ENCODE data around the gene VWF. TPM values are rescaled to one million over a fixed set of nuclear protein-coding genes. Genes with fewer than 3 reads are reported as not detected.

The VWF gene
- total and polyA plus RNA-seq, 2 donors (not counting 3 experiments of a cell fraction or from before 2014, with no cell fraction given), result 1,041 to 2,328 TPM

DNA sequence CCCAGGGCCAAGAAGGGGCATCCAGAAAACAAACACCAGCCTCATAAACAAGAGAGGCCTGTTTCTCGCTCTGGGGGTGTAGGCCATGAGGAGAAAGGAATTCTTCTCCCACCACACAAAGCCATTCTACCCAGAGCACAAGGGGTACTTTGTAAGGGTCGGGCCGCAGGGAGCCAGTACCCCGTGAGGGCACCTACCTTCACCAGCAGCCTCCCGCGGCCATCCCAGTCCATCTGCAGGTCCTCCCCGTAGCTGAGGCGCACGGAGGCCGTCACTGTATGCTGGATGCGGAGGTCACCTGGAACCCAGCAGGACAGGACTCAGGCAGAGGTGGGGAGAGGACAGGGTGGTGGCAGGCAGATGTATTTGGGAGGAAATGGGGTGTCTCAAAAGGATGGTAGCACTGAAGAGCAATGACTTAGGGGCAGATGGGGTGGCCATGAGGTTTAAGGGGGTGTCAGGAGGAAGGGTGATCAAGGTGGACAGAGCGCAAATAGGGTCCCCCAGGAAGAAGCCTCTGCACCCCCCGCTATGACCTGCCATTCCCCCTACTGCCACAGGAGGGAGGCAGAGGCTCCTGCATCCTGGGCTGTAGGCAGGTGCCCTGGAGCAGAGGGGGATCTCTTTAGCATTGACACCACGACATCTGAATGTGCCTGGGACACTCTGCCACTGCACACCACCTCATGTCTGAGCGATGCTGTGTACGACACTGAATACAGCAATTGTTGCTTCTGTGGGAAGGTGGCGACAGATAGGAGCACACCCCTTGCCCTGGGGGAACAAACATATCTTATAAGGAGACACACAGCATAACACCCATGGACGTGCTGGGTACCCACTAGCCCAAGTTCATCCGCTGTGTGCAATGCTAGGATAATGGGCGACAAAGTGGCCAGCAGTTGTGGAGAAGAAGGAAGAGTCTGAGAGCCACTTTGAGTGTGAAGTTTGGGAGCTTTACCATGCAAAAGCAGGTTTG lies 61.4 kb downstream of the VWF start:
- peaks cover 14% of the 10 kb centered on the region for H3K4me1 ChIP-seq (ENCODE audit: control insufficient read depth, extremely low read depth, insufficient read depth, low read length)
- H3K9me3 ChIP-seq (replicated peaks; ENCODE audit: control insufficient read depth, insufficient read depth, low read length), result no peaks in the 10 kb centered on the region
- no peaks in the 10 kb centered on the region for H3K27me3 ChIP-seq (ENCODE audit: control insufficient read depth in 2 of 2, insufficient read depth in 2 of 2, low read length in 2 of 2)
- no peaks in the 10 kb centered on the region for H3K9me1 ChIP-seq (replicated peaks; ENCODE audit: control insufficient read depth, extremely low read depth, insufficient read depth, low read length)
- no TSS peak for BruUV-seq (replicated peaks)
- H3K79me2 ChIP-seq (ENCODE audit: control insufficient read depth, insufficient read depth, low read length), result peaks cover 14% of the 10 kb centered on the region
- no peak for FAIRE-seq
- no peak overlapping the region for H3K9ac ChIP-seq (replicated peaks; ENCODE audit: extremely low read depth, insufficient read depth, low read length)
- no peak overlapping the region for H3K4me2 ChIP-seq (ENCODE audit: insufficient read depth, low read length)
- peaks cover 57 to 82% of the 10 kb centered on the region in 2 experiments for H3K36me3 ChIP-seq (ENCODE audit: control insufficient read depth in 2 of 2, extremely low read depth in 1 of 2, insufficient read depth in 2 of 2, low read length in 2 of 2)
- H3K27ac ChIP-seq (ENCODE audit: insufficient read depth, low read depth, low read length), result no peak overlapping the region
- POLR2A ChIA-PET, result no interaction called here
- H3K4me3 ChIP-seq (replicated peaks in 1 of 3; ENCODE audit: insufficient read depth in 1 of 3, low read depth in 1 of 3, low read length in 3 of 3), result no peak overlapping the region
- TF ChIP-seq MYC (IDR thresholded peaks at IDR 0.05; ENCODE audit: low read depth, low read length), result no peak
- TF ChIP-seq, protein P1, sequence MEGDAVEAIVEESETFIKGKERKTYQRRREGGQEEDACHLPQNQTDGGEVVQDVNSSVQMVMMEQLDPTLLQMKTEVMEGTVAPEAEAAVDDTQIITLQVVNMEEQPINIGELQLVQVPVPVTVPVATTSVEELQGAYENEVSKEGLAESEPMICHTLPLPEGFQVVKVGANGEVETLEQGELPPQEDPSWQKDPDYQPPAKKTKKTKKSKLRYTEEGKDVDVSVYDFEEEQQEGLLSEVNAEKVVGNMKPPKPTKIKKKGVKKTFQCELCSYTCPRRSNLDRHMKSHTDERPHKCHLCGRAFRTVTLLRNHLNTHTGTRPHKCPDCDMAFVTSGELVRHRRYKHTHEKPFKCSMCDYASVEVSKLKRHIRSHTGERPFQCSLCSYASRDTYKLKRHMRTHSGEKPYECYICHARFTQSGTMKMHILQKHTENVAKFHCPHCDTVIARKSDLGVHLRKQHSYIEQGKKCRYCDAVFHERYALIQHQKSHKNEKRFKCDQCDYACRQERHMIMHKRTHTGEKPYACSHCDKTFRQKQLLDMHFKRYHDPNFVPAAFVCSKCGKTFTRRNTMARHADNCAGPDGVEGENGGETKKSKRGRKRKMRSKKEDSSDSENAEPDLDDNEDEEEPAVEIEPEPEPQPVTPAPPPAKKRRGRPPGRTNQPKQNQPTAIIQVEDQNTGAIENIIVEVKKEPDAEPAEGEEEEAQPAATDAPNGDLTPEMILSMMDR (IDR thresholded peaks at IDR 0.05; ENCODE audit: extremely low read depth in 1 of 2, insufficient read depth in 1 of 2, low read depth in 1 of 2, low read length in 2 of 2), result peak; percentile 61 to 83
- peak; percentile 42 for TF ChIP-seq POLR2A (IDR thresholded peaks at IDR 0.05; ENCODE audit: low read depth, low read length)
- CTCF ChIA-PET, result interaction anchor here (1.2 to 1.9 kb wide), 3 partner anchors 9 to 133 kb away, joined by 3 to 8 read pairs (median 5); no protein-coding TSS in a partner anchor
- no peak overlapping the region for H2AFZ ChIP-seq (ENCODE audit: low read depth, low read length)
- no peak for DNase-seq (ENCODE audit: low read depth, low spot score)
- intact Hi-C loops (cut with micrococcal nuclease), result loop anchor here (1.0 to 2.0 kb wide), 2 partner anchors 108 to 222 kb away; no protein-coding TSS in a partner anchor
- no peaks in the 10 kb centered on the region for H4K20me1 ChIP-seq (replicated peaks; ENCODE audit: control insufficient read depth, extremely low read depth, insufficient read depth, low read length)
- dilution Hi-C loops (cut with MboI; ENCODE audit: extremely low pct_ligation_motif_present, low sequenced_read_pairs), result no loop called here

DNA sequence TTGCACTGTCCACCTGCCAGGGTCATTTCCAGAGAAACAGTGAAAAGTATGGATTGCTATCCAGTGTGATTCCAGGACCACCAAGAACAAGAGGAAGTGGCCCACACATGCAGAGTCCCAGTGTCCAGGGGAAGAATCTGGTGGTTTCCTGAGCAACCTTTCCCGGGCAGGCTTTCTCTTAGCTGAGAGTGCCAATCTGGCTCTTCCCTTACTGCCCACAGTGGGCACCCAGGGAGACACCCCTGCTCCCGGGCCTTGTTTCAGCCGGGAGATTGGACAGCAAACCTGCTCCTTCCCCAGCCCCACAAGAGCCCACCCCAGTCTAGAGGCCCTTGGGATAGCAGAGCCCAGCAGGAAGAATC lies 62.1 kb downstream of the VWF start:
- Histone ChIP-seq H4K20me1 (replicated peaks; ENCODE audit: control insufficient read depth, extremely low read depth, insufficient read depth, low read length) (no peaks in the 10 kb centered on the region), H3K4me2 (ENCODE audit: insufficient read depth, low read length) (no peak overlapping the region), H3K27ac (ENCODE audit: insufficient read depth, low read depth, low read length) (no peak overlapping the region), H3K27me3 (ENCODE audit: control insufficient read depth in 2 of 2, insufficient read depth in 2 of 2, low read length in 2 of 2) (no peaks in the 10 kb centered on the region), H3K36me3 (ENCODE audit: control insufficient read depth in 2 of 2, extremely low read depth in 1 of 2, insufficient read depth in 2 of 2, low read length in 2 of 2) (peaks cover 61 to 86% of the 10 kb centered on the region in 2 experiments), H3K9ac (replicated peaks; ENCODE audit: extremely low read depth, insufficient read depth, low read length) (no peak overlapping the region), H3K9me1 (replicated peaks; ENCODE audit: control insufficient read depth, extremely low read depth, insufficient read depth, low read length) (no peaks in the 10 kb centered on the region), H3K9me3 (replicated peaks; ENCODE audit: control insufficient read depth, insufficient read depth, low read length) (no peaks in the 10 kb centered on the region), H3K4me3 (replicated peaks in 1 of 3; ENCODE audit: insufficient read depth in 1 of 3, low read depth in 1 of 3, low read length in 3 of 3) (no peak overlapping the region), H3K4me1 (ENCODE audit: control insufficient read depth, extremely low read depth, insufficient read depth, low read length) (peaks cover 9% of the 10 kb centered on the region), H3K79me2 (ENCODE audit: control insufficient read depth, insufficient read depth, low read length) (peaks cover 14% of the 10 kb centered on the region), H2AFZ (ENCODE audit: low read depth, low read length) (no peak overlapping the region)
- no peak for DNase-seq (ENCODE audit: low read depth, low spot score)
- BruUV-seq (replicated peaks), result no TSS peak
- dilution Hi-C loops (cut with MboI; ENCODE audit: extremely low pct_ligation_motif_present, low sequenced_read_pairs), result no loop called here
- intact Hi-C loops (cut with micrococcal nuclease), result loop anchor here (2.0 kb wide), 1 partner anchor 222 kb away; no protein-coding TSS in a partner anchor
- no peak for FAIRE-seq
- ChIA-PET CTCF (interaction anchor here (2.2 kb wide), 1 partner anchor 217 kb away, joined by 7 read pairs; no protein-coding TSS in a partner anchor), POLR2A (no interaction called here)
- TF ChIP-seq FOS (IDR thresholded peaks at IDR 0.05; ENCODE audit: borderline replicate concordance, insufficient read depth, low read length), result no peak
- peak; percentile 12 for TF ChIP-seq POLR2AphosphoS5 (IDR thresholded peaks at IDR 0.05; ENCODE audit: insufficient read depth, low read depth, low read length)

Measured in endothelial cell of umbilical vein (primary cell).